ENCODE measurements around the gene URB1.

DNA sequence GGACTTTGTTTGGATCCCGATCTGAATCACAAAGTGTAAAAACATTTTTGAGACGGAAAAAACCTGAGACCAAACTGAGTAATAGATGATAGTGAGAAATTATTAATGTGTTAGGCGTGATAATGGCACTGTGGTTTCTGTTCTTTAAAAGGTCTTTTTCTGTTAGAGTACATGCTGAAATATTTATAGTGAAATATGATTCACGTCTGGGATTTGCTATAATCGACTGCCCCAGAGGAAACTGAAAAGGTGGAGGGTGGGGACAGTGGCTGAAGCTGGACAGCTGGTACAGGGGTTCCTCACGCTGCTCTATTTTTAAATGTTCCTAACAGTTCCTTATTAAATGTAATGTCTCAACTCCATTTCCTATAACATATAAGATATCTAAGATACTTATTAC lies 11.2 kb downstream of the URB1 start:
- TF ChIP-seq, protein P1, sequence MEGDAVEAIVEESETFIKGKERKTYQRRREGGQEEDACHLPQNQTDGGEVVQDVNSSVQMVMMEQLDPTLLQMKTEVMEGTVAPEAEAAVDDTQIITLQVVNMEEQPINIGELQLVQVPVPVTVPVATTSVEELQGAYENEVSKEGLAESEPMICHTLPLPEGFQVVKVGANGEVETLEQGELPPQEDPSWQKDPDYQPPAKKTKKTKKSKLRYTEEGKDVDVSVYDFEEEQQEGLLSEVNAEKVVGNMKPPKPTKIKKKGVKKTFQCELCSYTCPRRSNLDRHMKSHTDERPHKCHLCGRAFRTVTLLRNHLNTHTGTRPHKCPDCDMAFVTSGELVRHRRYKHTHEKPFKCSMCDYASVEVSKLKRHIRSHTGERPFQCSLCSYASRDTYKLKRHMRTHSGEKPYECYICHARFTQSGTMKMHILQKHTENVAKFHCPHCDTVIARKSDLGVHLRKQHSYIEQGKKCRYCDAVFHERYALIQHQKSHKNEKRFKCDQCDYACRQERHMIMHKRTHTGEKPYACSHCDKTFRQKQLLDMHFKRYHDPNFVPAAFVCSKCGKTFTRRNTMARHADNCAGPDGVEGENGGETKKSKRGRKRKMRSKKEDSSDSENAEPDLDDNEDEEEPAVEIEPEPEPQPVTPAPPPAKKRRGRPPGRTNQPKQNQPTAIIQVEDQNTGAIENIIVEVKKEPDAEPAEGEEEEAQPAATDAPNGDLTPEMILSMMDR (IDR thresholded peaks at IDR 0.05 in 4 of 5, conservative IDR thresholded peaks at IDR 0.05 in 1 of 5) = no peak
- no peak for TF ChIP-seq POLR2A (IDR thresholded peaks at IDR 0.05)

Measured in gastrocnemius medialis (tissue), 4 donors.